Endodermal cell (in vitro differentiated cells): ENCODE results near the gene OR6B3. TPM values are rescaled to one million over a fixed set of nuclear protein-coding genes. Genes with fewer than 3 reads are reported as not detected.

Experiments used
- DNase-seq: peaks from one replicate; pipeline ENCODE4 v3.0.0-alpha.2; 2017
- H3K27ac ChIP-seq: 2 replicates; pipeline ENCODE4 v1.5.1; 2013; ENCODE audit warnings: mild to moderate bottlenecking, low read depth, low read length, moderate library complexity
- H3K27me3 ChIP-seq: 2 replicates; pipeline ENCODE4 v1.6.1; 2013; ENCODE audit warnings: mild to moderate bottlenecking, low read length, moderate library complexity; ENCODE audit not compliant: insufficient read depth, control insufficient read depth, poor library complexity, severe bottlenecking
- H3K36me3 ChIP-seq: 2 replicates; pipeline ENCODE4 v1.7.0; 2013; ENCODE audit warnings: mild to moderate bottlenecking, low read length, moderate library complexity; ENCODE audit not compliant: control insufficient read depth, insufficient read depth
- H3K4me1 ChIP-seq: one replicate; pipeline ENCODE4 v1.7.0; 2013; ENCODE audit warnings: low read length; ENCODE audit not compliant: control insufficient read depth, insufficient read depth
- H3K4me3 ChIP-seq: 2 replicates; pipeline ENCODE4 v1.5.1; 2013; ENCODE audit warnings: mild to moderate bottlenecking, low read length, moderate library complexity
- H3K9ac ChIP-seq: 2 replicates; pipeline ENCODE4 v1.6.1; 2013; ENCODE audit warnings: mild to moderate bottlenecking, low read length, moderate library complexity; ENCODE audit not compliant: poor library complexity, severe bottlenecking; ENCODE audit errors: extremely low read depth
- H3K9me3 ChIP-seq: 2 replicates; pipeline ENCODE4 v1.6.1; 2013; ENCODE audit warnings: mild to moderate bottlenecking, low read length, moderate library complexity; ENCODE audit not compliant: control insufficient read depth
- H3K27ac Mint-ChIP-seq: 2 replicates; pipeline ENCODE4 v1.8.0; 2020; ENCODE audit warnings: mixed read lengths
- H3K27me3 Mint-ChIP-seq: 2 replicates; pipeline ENCODE4 v1.8.0; 2021; ENCODE audit warnings: mild to moderate bottlenecking, mixed read lengths; ENCODE audit not compliant: insufficient read depth
- H3K36me3 Mint-ChIP-seq: 2 replicates; pipeline ENCODE4 v1.8.0; 2020; ENCODE audit warnings: low read depth, mixed read lengths
- H3K4me1 Mint-ChIP-seq: 2 replicates; pipeline ENCODE4 v1.8.0; 2020; ENCODE audit warnings: mixed read lengths
- H3K4me3 Mint-ChIP-seq: 2 replicates; pipeline ENCODE4 v1.8.0; 2020; ENCODE audit warnings: mild to moderate bottlenecking, moderate library complexity, mixed read lengths
- H3K9me3 Mint-ChIP-seq: 2 replicates; pipeline ENCODE4 v1.8.0; 2020; ENCODE audit warnings: mild to moderate bottlenecking, mixed read lengths
- WGBS, 2 experiments: methylation state at CpG; one replicate each; pipeline versions ENCODE4 v1.1.5 to v1.1.7; 2013; ENCODE audit warnings: missing lambda C conversion rate in 2 of 2, mixed read lengths in 1 of 2; ENCODE audit not compliant: insufficient coverage in 1 of 2, insufficient read length in 1 of 2; 5-methylcytosine and 5-hydroxymethylcytosine counted together
- total RNA-seq, 2 donors: library from RNA; stranded (reverse); fragmentation: NEBNext Ultra II Directional in 1 of 2; extraction: Animal tissue kit (Norgen Biotek cat#: 25700) in 1 of 2; gene quantifications; 2 replicates in 1 of 2; 3 replicates in 1 of 2; pipeline ENCODE4 v1.2.1, GENCODE V29; 2021
- TF ChIP-seq, protein P1 (sequence below): fragments of 200-600 bp; sonication (generic); conservative IDR thresholded peaks from 2 replicates; pipeline ENCODE4 v1.5.0; 2021; ENCODE audit warnings: antibody characterized with exemption, mild to moderate bottlenecking

Gene OR6B3
- total RNA-seq, 2 donors from 2014 or later = not detected

DNA sequence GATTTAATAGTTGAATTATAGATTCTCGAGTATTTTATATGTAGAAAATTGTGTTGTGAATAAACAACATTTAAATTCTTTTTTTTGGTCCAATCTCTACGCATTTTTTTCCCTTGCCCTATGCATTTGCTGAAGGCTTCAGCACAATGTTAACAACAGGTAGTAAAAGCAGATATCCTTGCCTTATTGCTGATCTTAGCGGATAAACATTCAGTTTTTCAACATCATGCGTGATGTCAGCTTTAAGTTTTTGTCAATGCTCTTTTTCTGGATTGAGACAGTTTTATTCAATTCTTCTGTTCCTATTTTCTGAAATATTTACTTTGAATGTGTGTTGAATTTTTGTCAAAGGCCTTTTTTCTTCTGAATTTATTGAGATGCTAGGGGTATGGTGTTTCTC lies 11.6 kb upstream of the OR6B3 start:
- H3K9me3 Mint-ChIP-seq = peaks cover 4% of the 10 kb centered on the region

DNA sequence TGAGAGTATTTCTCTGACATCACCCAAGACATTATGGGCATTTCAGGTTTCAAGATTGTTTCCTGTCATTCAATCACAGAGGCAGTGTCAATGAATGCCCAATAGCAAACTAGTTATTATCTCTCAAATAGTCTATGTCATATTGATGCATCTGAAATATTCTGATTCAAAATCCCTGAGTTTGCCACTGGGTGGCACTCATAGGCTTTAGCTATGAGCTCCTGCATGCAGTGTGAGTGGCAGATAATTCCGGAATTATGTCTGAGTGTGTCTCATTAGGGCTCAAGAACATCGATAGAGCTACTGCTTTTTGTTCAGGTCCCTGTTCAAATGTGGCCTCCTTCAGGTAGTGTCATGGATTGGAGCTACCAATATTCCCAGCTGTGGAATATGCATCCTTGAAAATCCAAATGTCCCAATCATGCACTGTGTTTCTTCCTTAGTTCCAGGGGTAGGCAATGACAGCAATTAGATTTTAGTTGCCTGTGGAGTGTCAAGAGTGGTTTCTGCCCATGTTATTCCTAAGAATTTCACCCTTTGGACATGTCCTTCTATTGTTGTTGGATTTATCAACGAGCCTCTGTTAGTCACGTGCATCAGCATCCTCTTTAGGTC lies 7.8 kb upstream of the OR6B3 start:
- peaks cover 6% of the 10 kb centered on the region for H3K27me3 ChIP-seq
- H3K27ac ChIP-seq = no peak overlapping the region
- peaks cover 7% of the 10 kb centered on the region for H3K27me3 Mint-ChIP-seq
- H3K9ac ChIP-seq = no peak overlapping the region
- no peaks in the 10 kb centered on the region for H3K4me1 ChIP-seq
- H3K9me3 Mint-ChIP-seq = no peaks in the 10 kb centered on the region
- H3K27ac Mint-ChIP-seq = no peak overlapping the region
- no peaks in the 10 kb centered on the region for H3K36me3 Mint-ChIP-seq
- no peaks in the 10 kb centered on the region for H3K36me3 ChIP-seq
- 40 to 56% methylated on average over 3 to 4 of the region's 4 CpGs for WGBS, 2 experiments
- no peak overlapping the region for H3K4me3 ChIP-seq
- no peaks in the 10 kb centered on the region for H3K4me1 Mint-ChIP-seq
- no peaks in the 10 kb centered on the region for H3K9me3 ChIP-seq
- no peak overlapping the region for H3K4me3 Mint-ChIP-seq
- peak; percentile 74 for DNase-seq
- TF ChIP-seq, protein P1, sequence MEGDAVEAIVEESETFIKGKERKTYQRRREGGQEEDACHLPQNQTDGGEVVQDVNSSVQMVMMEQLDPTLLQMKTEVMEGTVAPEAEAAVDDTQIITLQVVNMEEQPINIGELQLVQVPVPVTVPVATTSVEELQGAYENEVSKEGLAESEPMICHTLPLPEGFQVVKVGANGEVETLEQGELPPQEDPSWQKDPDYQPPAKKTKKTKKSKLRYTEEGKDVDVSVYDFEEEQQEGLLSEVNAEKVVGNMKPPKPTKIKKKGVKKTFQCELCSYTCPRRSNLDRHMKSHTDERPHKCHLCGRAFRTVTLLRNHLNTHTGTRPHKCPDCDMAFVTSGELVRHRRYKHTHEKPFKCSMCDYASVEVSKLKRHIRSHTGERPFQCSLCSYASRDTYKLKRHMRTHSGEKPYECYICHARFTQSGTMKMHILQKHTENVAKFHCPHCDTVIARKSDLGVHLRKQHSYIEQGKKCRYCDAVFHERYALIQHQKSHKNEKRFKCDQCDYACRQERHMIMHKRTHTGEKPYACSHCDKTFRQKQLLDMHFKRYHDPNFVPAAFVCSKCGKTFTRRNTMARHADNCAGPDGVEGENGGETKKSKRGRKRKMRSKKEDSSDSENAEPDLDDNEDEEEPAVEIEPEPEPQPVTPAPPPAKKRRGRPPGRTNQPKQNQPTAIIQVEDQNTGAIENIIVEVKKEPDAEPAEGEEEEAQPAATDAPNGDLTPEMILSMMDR = peak; percentile 86

More for the DNA sequence above, 11.6 kb upstream of the OR6B3 start:
- DNase-seq = no peak
- Mint-ChIP-seq H3K27me3 (no peaks in the 10 kb centered on the region), H3K4me1 (no peaks in the 10 kb centered on the region), H3K36me3 (no peaks in the 10 kb centered on the region), H3K4me3 (no peak overlapping the region), H3K27ac (no peak overlapping the region)
- no peaks in the 10 kb centered on the region for H3K4me1 ChIP-seq
- peaks cover 15% of the 10 kb centered on the region for H3K9me3 ChIP-seq
- no peak overlapping the region for H3K27ac ChIP-seq
- no peaks in the 10 kb centered on the region for H3K36me3 ChIP-seq
- peaks cover 2% of the 10 kb centered on the region for H3K27me3 ChIP-seq
- H3K4me3 ChIP-seq = no peak overlapping the region
- WGBS, 2 experiments = 93 to 96% methylated on average over 3 of the region's 4 CpGs
- TF ChIP-seq, protein P1 = no peak
- no peak overlapping the region for H3K9ac ChIP-seq

DNA sequence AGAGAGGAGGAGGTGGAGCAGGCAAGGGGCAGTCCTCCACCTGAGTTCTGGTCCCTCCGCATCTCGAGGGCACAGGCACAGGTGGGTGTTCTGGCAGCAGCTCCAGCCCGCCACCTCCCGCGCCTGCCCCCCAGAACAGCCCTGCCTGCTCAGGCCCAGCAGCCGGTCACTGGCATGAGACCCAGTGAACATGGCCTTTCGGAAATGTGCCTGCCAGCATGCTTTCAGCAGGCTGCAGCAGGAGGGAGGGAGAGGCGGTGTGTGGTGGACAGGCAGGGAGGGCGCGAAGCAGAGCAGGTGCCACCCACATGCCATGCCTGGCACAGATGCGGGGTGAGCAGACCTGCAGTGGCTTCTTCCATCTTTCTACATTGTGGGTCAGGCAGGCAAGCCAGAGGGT lies 3.4 kb upstream of the OR6B3 start:
- H3K4me1 ChIP-seq = no peaks in the 10 kb centered on the region
- H3K9me3 ChIP-seq = no peaks in the 10 kb centered on the region
- no peaks in the 10 kb centered on the region for H3K9me3 Mint-ChIP-seq
- peaks cover 18% of the 10 kb centered on the region for H3K27me3 ChIP-seq
- H3K27me3 Mint-ChIP-seq = peaks cover 31% of the 10 kb centered on the region
- H3K36me3 ChIP-seq = no peaks in the 10 kb centered on the region
- 88 to 100% methylated on average over 2 to 11 of the region's 11 CpGs for WGBS, 2 experiments
- no peaks in the 10 kb centered on the region for H3K4me1 Mint-ChIP-seq
- no peak overlapping the region for H3K27ac Mint-ChIP-seq
- H3K27ac ChIP-seq = no peak overlapping the region
- TF ChIP-seq, protein P1 = no peak
- no peaks in the 10 kb centered on the region for H3K36me3 Mint-ChIP-seq
- no peak overlapping the region for H3K9ac ChIP-seq
- no peak overlapping the region for H3K4me3 ChIP-seq
- no peak for DNase-seq
- H3K4me3 Mint-ChIP-seq = no peak overlapping the region
